GM13976 (cell line): ENCODE results near the gene CXCL14.

ENCODE experiments used
- DNase-seq: peaks from one replicate; pipeline ENCODE4 v3.0.0; 2012; ENCODE audit warnings: low spot score
- in situ Hi-C: fragments of 300-500 bp; cut with MboI; formaldehyde crosslinking; loops from one replicate; pipeline ENCODE4 v1.12.0; 2022; ENCODE audit warnings: low sequenced_read_pairs, mixed read lengths, inconsistent platforms; ENCODE audit not compliant: unreplicated experiment
- TF ChIP-seq, protein P1 (sequence below): IDR thresholded peaks from 2 replicates; pipeline ENCODE4 v1.5.1; 2012; ENCODE audit warnings: borderline replicate concordance, mild to moderate bottlenecking; ENCODE audit not compliant: insufficient read depth; ENCODE audit errors: extremely low read depth, missing control alignments, control extremely low read depth

The CXCL14 gene

DNA sequence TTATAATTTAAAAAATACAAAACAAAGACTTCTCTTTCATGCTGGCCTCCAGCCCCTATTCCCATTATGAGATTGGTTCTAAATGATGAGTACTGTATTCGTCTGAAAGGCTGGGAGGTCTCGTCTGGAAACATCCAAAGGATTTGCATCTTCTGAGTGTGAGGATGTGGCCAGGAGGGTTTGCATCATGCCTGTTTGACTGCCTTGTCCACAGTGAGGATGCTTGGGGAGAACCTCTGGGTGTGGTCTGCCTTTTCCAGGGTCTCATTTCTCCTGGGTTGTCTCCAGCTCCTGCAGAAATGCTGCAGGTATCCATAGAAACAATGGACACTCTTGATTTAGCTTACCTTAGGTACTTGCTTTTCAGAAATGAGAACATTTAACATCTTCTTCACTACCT, 26.4 kb upstream of the CXCL14 start:
- DNase-seq, result no peak
- in situ Hi-C loops, result no loop called here
- TF ChIP-seq, protein P1, sequence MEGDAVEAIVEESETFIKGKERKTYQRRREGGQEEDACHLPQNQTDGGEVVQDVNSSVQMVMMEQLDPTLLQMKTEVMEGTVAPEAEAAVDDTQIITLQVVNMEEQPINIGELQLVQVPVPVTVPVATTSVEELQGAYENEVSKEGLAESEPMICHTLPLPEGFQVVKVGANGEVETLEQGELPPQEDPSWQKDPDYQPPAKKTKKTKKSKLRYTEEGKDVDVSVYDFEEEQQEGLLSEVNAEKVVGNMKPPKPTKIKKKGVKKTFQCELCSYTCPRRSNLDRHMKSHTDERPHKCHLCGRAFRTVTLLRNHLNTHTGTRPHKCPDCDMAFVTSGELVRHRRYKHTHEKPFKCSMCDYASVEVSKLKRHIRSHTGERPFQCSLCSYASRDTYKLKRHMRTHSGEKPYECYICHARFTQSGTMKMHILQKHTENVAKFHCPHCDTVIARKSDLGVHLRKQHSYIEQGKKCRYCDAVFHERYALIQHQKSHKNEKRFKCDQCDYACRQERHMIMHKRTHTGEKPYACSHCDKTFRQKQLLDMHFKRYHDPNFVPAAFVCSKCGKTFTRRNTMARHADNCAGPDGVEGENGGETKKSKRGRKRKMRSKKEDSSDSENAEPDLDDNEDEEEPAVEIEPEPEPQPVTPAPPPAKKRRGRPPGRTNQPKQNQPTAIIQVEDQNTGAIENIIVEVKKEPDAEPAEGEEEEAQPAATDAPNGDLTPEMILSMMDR, result no peak

DNA sequence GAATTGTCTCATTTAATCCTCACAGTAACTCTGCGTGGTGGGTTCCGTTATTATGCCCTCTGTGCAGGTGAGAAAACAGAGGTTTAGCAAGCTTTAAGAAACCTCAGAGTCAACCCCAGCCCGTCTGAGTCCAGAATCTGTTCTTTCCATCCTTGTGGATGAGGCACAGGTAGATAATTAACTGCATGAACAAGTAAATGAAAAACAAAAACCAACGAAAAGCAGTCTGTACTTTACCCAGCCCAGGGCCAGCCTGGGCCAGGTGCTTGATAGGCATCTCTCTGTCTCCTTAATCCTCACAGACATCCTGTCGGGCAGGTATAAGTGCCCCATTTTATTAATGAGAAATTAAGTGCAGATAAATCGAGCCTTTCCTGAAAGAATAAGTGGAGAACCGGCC, 25.3 kb upstream of the CXCL14 start:
- in situ Hi-C loops, result no loop called here
- DNase-seq, result no peak
- TF ChIP-seq, protein P1, result no peak

DNA sequence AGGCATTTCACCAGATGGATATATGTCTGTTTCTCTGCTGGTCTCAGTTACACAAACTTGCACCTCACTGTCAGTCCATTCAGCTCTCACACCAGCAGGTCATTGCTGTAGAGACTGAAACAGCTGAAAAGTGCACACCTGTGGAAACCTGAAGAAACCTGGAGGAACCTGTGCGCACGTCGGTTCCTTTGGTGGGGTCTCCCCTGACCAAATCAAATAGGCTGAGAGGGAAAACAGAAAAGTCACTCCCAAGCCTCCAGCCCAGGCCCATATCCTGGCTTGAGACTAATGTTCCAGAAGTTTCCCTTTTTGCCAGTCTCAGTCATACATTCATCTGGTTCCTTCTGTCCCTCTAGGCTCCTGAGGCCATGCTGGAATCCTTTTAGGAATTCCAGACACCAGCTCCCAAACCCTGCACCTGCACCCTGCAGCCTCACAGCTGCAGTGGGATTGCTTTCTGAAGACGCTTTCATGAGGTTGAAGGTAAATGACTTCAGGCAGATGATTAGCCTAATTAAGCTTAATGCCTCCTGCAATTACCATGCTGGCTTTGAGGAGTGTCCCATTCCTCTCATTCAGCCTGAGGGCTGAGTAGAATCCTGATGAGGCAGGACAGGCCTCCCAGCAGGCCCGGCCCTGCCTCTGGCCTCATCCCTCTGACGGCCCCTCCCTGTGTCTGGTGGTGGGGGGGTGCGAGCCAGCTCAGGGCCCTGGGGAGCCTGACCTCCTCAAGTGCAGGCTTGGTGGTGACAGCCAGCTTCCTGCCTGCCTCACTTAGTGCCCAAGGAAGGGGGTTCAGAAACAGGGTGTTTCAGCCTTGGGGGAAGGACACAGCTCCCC, 24.3 kb upstream of the CXCL14 start:
- DNase-seq, result no peak
- in situ Hi-C loops, result no loop called here
- TF ChIP-seq, protein P1, result no peak

DNA sequence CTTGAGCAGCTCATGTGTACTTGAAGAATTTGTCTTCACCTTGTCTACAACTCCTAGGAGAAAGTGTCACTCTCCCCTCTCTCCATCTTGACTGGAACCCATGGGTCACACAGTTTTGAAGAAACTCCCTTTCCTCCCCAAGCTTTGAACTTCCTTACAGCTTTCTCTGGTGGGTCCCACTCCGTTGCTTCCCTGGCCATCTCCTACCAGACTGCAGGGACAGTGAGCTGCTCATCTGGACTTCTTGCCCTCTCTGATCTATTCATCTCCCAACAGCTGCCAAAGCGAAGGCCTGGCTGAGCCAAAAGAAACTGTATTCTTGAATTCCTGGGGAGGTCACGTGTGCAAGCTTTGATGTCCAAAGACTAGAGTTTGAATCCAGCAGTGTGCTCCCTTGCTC, 22.7 kb upstream of the CXCL14 start:
- DNase-seq, result no peak
- TF ChIP-seq, protein P1, result no peak
- in situ Hi-C loops, result no loop called here

DNA sequence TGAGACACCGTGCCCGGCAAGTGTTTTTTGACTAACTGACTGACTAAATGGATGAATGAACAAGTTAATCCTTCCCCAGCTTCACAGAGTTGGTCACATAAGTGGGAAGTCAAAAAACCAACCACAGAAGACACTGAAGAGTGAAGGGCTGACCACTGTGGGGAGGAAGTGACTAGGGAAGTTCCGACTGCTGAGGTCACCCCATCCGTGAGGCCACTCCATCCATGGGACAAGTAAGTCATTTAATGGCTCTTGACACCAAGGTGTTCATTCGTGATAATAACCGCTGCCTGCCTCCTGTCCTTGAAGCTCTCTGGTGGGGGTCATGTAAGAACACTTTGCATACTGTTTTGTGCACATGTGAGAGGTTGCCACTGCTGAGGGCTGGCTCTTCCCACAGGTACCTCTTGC, 22.2 kb upstream of the CXCL14 start:
- in situ Hi-C loops, result no loop called here
- no peak for DNase-seq
- TF ChIP-seq, protein P1, result no peak

DNA sequence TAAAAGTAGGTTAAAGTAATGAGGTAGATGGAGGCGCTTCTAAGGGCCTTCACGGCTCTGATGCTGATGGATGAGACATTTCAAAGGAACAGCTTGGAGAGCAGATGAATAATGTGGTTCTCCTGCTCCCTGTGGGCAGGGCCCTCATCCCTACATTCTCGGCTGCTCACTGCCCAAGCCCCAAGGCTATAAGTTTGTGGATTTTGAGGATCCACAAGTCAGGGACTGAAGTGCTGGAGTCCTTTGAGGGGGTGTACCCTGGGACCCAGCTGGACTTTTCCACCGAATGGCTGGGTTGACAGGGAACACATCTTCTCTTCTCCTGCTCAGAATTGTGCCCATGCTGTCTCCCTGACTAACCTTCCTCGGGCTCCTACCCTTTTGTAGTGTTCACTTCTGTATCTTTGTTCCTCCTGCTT, 21.4 kb upstream of the CXCL14 start:
- DNase-seq, result no peak
- TF ChIP-seq, protein P1, result no peak
- in situ Hi-C loops, result no loop called here
